WTC11 (cell line): ENCODE data around the gene NUP93. TPM values are rescaled to one million over a fixed set of nuclear protein-coding genes. Genes with fewer than 3 reads are reported as not detected.

Experiments used
- ATAC-seq: fragments of 200-7000 bp; cut with Tn5 transposase; 2 replicates; pipeline ENCODE4 v1.10.0; 2021; ENCODE audit warnings: mild to moderate bottlenecking, moderate library complexity
- CTCF ChIA-PET: fragments of 300-600 bp; sonication (Branson Sonifier 250); formaldehyde crosslinking; loops from one replicate; lab custom pipeline; 2021; ENCODE audit warnings: antibody characterized with exemption; lab: Charles Lee
- POLR2A ChIA-PET: fragments of 350-600 bp; sonication (Branson Sonifier 250); formaldehyde crosslinking; loops from one replicate; lab custom pipeline; 2021; ENCODE audit warnings: antibody characterized with exemption; lab: Charles Lee
- DNase-seq: peaks from one replicate; pipeline ENCODE4 v3.0.0; 2021; ENCODE audit warnings: low spot score
- H3K27ac Mint-ChIP-seq: 2 replicates; pipeline ENCODE4 v1.8.0; 2021; ENCODE audit warnings: mixed read lengths
- H3K27me3 Mint-ChIP-seq: 2 replicates; pipeline ENCODE4 v1.8.0; 2021; ENCODE audit warnings: low read depth, mild to moderate bottlenecking, moderate library complexity, mixed read lengths
- H3K36me3 Mint-ChIP-seq: 2 replicates; pipeline ENCODE4 v1.8.0; 2021; ENCODE audit warnings: mixed read lengths
- H3K4me1 Mint-ChIP-seq: 2 replicates; pipeline ENCODE4 v1.8.0; 2022; ENCODE audit warnings: mixed read lengths
- H3K4me3 Mint-ChIP-seq: 2 replicates; pipeline ENCODE4 v1.8.0; 2021; ENCODE audit warnings: mild to moderate bottlenecking, moderate library complexity, mixed read lengths
- H3K9me3 Mint-ChIP-seq: 2 replicates; pipeline ENCODE4 v1.8.0; 2021; ENCODE audit warnings: mixed read lengths
- ELF4 ChIP-seq: sonication (generic); formaldehyde crosslinking; IDR thresholded peaks from 2 replicates; pipeline ENCODE4 v1.8.1; 2022; ENCODE audit warnings: low read depth, mild to moderate bottlenecking, moderate library complexity, missing genetic modification reagents
- ESRRA ChIP-seq: sonication (generic); formaldehyde crosslinking; IDR thresholded peaks from 2 replicates; pipeline ENCODE4 v1.8.1; 2022; ENCODE audit warnings: mild to moderate bottlenecking, missing genetic modification reagents, borderline replicate concordance
- ETV6 ChIP-seq: sonication (generic); formaldehyde crosslinking; IDR thresholded peaks from 2 replicates; pipeline ENCODE4 v1.8.1; 2022; ENCODE audit warnings: mild to moderate bottlenecking, missing genetic modification reagents
- FOXJ3 ChIP-seq: sonication (generic); formaldehyde crosslinking; IDR thresholded peaks from 2 replicates; pipeline ENCODE4 v1.9.0; 2021; ENCODE audit warnings: missing genetic modification reagents, mild to moderate bottlenecking, borderline replicate concordance
- FOXK1 ChIP-seq: sonication (generic); formaldehyde crosslinking; IDR thresholded peaks from 2 replicates; pipeline ENCODE4 v1.8.0; 2022; ENCODE audit warnings: mild to moderate bottlenecking, moderate library complexity, missing genetic modification reagents
- GABPB1 ChIP-seq: sonication (generic); formaldehyde crosslinking; IDR thresholded peaks from 2 replicates; pipeline ENCODE4 v1.8.1; 2023; ENCODE audit warnings: mild to moderate bottlenecking, missing genetic modification reagents
- GTF2I ChIP-seq: fragments of 250-450 bp; sonication (Bioruptor Pico); conservative IDR thresholded peaks from 2 replicates; pipeline ENCODE4 v1.4.0; 2021; ENCODE audit warnings: mild to moderate bottlenecking
- KAT7 ChIP-seq: sonication (generic); formaldehyde crosslinking; IDR thresholded peaks from 2 replicates; pipeline ENCODE4 v1.8.1; 2023; ENCODE audit warnings: missing genetic modification reagents, mild to moderate bottlenecking, borderline replicate concordance
- MYBL2 ChIP-seq: sonication (generic); formaldehyde crosslinking; IDR thresholded peaks from 2 replicates; pipeline ENCODE4 v1.8.1; 2023; ENCODE audit warnings: mild to moderate bottlenecking, moderate library complexity, missing genetic modification reagents
- NFYB ChIP-seq: sonication (generic); formaldehyde crosslinking; conservative IDR thresholded peaks from 2 replicates; pipeline ENCODE4 v1.8.0; 2022; ENCODE audit warnings: low read depth, missing genetic modification reagents
- NR3C1 ChIP-seq: sonication (generic); formaldehyde crosslinking; conservative IDR thresholded peaks from 2 replicates; pipeline ENCODE4 v1.8.1; 2023; ENCODE audit warnings: low read depth, mild to moderate bottlenecking, missing genetic modification reagents
- PRRX2 ChIP-seq: fragments of 250-450 bp; sonication (Bioruptor Pico); IDR thresholded peaks from 2 replicates; pipeline ENCODE4 v1.8.0; 2021; ENCODE audit warnings: mild to moderate bottlenecking
- SMAD3 ChIP-seq: sonication (generic); formaldehyde crosslinking; IDR thresholded peaks from 2 replicates; pipeline ENCODE4 v1.8.0; 2022; ENCODE audit warnings: missing genetic modification reagents, mild to moderate bottlenecking, borderline replicate concordance
- STAT6 ChIP-seq: sonication (generic); formaldehyde crosslinking; conservative IDR thresholded peaks from 2 replicates; pipeline ENCODE4 v1.8.1; 2023; ENCODE audit warnings: mild to moderate bottlenecking, low read depth, missing genetic modification reagents, moderate library complexity
- TEAD4 ChIP-seq: sonication (generic); formaldehyde crosslinking; IDR thresholded peaks from 2 replicates; pipeline ENCODE4 v1.8.0; 2022; ENCODE audit warnings: mild to moderate bottlenecking, missing genetic modification reagents
- USF2 ChIP-seq: sonication (generic); formaldehyde crosslinking; IDR thresholded peaks from 2 replicates; pipeline ENCODE4 v1.8.1; 2023; ENCODE audit warnings: mild to moderate bottlenecking, missing genetic modification reagents, moderate library complexity
- ZBTB43 ChIP-seq: sonication (generic); formaldehyde crosslinking; IDR thresholded peaks from 2 replicates; pipeline ENCODE4 v1.8.1; 2023; ENCODE audit warnings: mild to moderate bottlenecking, missing genetic modification reagents
- ZNF138 ChIP-seq: sonication (generic); formaldehyde crosslinking; conservative IDR thresholded peaks from 2 replicates; pipeline ENCODE4 v1.8.1; 2022; ENCODE audit warnings: mild to moderate bottlenecking, moderate library complexity, missing genetic modification reagents
- ZNF423 ChIP-seq: fragments of 250-450 bp; sonication (Bioruptor Pico); IDR thresholded peaks from 2 replicates; pipeline ENCODE4 v2.1.2; 2022; ENCODE audit warnings: mild to moderate bottlenecking, moderate library complexity
- total RNA-seq: library from RNA; stranded (reverse); gene quantifications from 3 replicates; pipeline ENCODE4 v1.2.3, GENCODE V29; 2021

NUP93 gene
- total RNA-seq, 1 experiment from 2014 or later = 185 TPM

- DNase-seq (no peak), ATAC-seq (no peak)
- ChIA-PET POLR2A (no interaction called here), CTCF (interaction anchor here (2.4 kb wide), 1 partner anchor 74 kb away, joined by 4 read pairs; no protein-coding TSS in a partner anchor)
- no peaks in the 10 kb centered on the region for H3K27me3 Mint-ChIP-seq
- no peaks in the 10 kb centered on the region for H3K9me3 Mint-ChIP-seq
- TF ChIP-seq MYBL2 = no peak
- TF ChIP-seq ZBTB43 = no peak
- TF ChIP-seq ZNF138 (CRISPR knock-in tag) = no peak
- no peak for TF ChIP-seq ETV6
- no peak for TF ChIP-seq NFYB (CRISPR knock-in tag)
- TF ChIP-seq USF2 (CRISPR knock-in tag) = no peak
- no peak overlapping the region for H3K27ac Mint-ChIP-seq
- H3K4me3 Mint-ChIP-seq = no peak overlapping the region
- H3K4me1 Mint-ChIP-seq = peaks cover 64% of the 10 kb centered on the region
- no peaks in the 10 kb centered on the region for H3K36me3 Mint-ChIP-seq
Measured at GRCh38 chr16:56777482-56777881, 47.6 kb downstream of the NUP93 start.

GRCh38 chr16:56779906-56780305 lies 50.0 kb downstream of the NUP93 start:
- POLR2A ChIA-PET = no interaction called here
- CTCF ChIA-PET = interaction anchor here (0.7 to 2.2 kb wide), 3 partner anchors 9 to 78 kb away, joined by 3 to 5 read pairs (median 4); no protein-coding TSS in a partner anchor
- H3K4me1 Mint-ChIP-seq = peaks cover 74% of the 10 kb centered on the region
- no peak for ATAC-seq
- H3K4me3 Mint-ChIP-seq = no peak overlapping the region
- no peak for DNase-seq
- 0 out of 2 replicates have a peak overlapping the region, but pooled peaks have one; percentile 7 for H3K27ac Mint-ChIP-seq
- no peaks in the 10 kb centered on the region for H3K36me3 Mint-ChIP-seq
- TF ChIP-seq NR3C1 (CRISPR knock-in tag) = no peak
- TF ChIP-seq KAT7 (CRISPR knock-in tag) = no peak
- no peak for TF ChIP-seq FOXK1 (CRISPR knock-in tag)
- no peak for TF ChIP-seq TEAD4 (CRISPR knock-in tag)
- no peak for TF ChIP-seq SMAD3 (CRISPR knock-in tag)
- no peak for TF ChIP-seq ETV6
- TF ChIP-seq NFYB (CRISPR knock-in tag) = no peak
- no peak for TF ChIP-seq GABPB1 (CRISPR knock-in tag)
- no peaks in the 10 kb centered on the region for H3K27me3 Mint-ChIP-seq
- H3K9me3 Mint-ChIP-seq = no peaks in the 10 kb centered on the region

- H3K9me3 Mint-ChIP-seq = no peaks in the 10 kb centered on the region
- peaks cover 74% of the 10 kb centered on the region for H3K4me1 Mint-ChIP-seq
- TF ChIP-seq KAT7 (CRISPR knock-in tag) (no peak), ZBTB43 (no peak), ELF4 (CRISPR knock-in tag) (no peak), PRRX2 (CRISPR knock-in tag) (no peak), FOXJ3 (no peak), STAT6 (CRISPR knock-in tag) (no peak), ETV6 (no peak), ESRRA (CRISPR knock-in tag) (no peak), ZNF423 (no peak), GTF2I (CRISPR knock-in tag) (no peak), NR3C1 (CRISPR knock-in tag) (no peak)
- no peaks in the 10 kb centered on the region for H3K36me3 Mint-ChIP-seq
- ATAC-seq = no peak
- H3K4me3 Mint-ChIP-seq = no peak overlapping the region
- POLR2A ChIA-PET = no interaction called here
- no peak for DNase-seq
- CTCF ChIA-PET = interaction anchor here (0.7 to 4.1 kb wide), 3 partner anchors 13 to 79 kb away, joined by 3 to 15 read pairs (median 5); no protein-coding TSS in a partner anchor
- no peak overlapping the region for H3K27ac Mint-ChIP-seq
- no peaks in the 10 kb centered on the region for H3K27me3 Mint-ChIP-seq
Measured at GRCh38 chr16:56780646-56781045, 50.7 kb downstream of the NUP93 start.
